ENCODE results near the gene ACSF3. TPM values are rescaled to one million over a fixed set of nuclear protein-coding genes. Genes with fewer than 3 reads are reported as not detected.

ACSF3 gene
- total and polyA plus RNA-seq, 2 experiments from 2014 or later, result 20.7 to 28.0 TPM

DNA sequence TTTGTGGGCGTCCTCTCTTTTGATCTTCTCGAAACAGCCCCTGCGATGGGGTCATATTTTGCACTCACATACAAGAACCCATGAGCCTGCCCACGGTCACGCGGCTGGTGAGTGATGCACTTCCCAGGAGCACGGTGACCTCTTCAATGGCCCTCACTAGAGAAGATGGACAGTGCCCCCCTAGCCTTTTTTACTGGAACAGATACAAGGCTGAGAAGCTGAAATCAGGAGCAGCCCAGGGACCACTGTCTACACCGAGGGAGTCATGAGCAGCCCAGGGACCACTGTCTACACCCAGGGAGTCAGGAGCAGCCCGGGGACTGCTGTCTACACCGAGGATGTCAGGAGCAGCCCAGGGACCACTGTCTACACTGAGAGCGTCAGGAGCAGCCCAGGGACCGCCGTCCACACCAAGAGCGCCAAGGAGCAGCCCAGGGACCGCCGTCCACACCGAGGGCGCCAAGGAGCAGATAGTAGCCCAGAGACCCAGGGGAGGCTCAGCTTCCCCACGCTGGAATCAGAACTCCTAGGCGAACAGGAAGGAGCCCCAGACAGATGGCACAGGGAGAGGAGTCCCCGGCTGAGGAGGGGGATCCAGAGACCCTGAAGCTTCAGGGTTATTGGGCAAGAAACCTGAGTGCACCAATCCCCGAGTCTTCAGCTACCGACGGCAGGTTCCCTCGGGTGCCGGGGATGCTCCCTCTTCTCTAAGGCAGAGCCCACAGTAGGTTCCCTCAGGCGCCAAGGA, 23.7 kb downstream of the ACSF3 start:
- no peaks in the 10 kb centered on the region for H3K27me3 ChIP-seq
- H4K20me1 ChIP-seq (ENCODE audit: insufficient read depth, poor library complexity, severe bottlenecking), result no peaks in the 10 kb centered on the region
- H3K27ac ChIP-seq, result no peak overlapping the region
- H3K9me3 ChIP-seq (ENCODE audit: low read depth), result no peaks in the 10 kb centered on the region
- no peaks in the 10 kb centered on the region for H3K36me3 ChIP-seq (replicated peaks; ENCODE audit: insufficient read depth, low read depth)
- no peaks in the 10 kb centered on the region for H3K4me1 ChIP-seq (ENCODE audit: insufficient read depth)
- H3K4me2 ChIP-seq, result no peak overlapping the region
- TF ChIP-seq, protein P1, sequence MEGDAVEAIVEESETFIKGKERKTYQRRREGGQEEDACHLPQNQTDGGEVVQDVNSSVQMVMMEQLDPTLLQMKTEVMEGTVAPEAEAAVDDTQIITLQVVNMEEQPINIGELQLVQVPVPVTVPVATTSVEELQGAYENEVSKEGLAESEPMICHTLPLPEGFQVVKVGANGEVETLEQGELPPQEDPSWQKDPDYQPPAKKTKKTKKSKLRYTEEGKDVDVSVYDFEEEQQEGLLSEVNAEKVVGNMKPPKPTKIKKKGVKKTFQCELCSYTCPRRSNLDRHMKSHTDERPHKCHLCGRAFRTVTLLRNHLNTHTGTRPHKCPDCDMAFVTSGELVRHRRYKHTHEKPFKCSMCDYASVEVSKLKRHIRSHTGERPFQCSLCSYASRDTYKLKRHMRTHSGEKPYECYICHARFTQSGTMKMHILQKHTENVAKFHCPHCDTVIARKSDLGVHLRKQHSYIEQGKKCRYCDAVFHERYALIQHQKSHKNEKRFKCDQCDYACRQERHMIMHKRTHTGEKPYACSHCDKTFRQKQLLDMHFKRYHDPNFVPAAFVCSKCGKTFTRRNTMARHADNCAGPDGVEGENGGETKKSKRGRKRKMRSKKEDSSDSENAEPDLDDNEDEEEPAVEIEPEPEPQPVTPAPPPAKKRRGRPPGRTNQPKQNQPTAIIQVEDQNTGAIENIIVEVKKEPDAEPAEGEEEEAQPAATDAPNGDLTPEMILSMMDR (IDR thresholded peaks at IDR 0.05; ENCODE audit: poor library complexity), result no peak
- TF ChIP-seq EZH2 (IDR thresholded peaks at IDR 0.05; ENCODE audit: borderline replicate concordance), result no peak
- TF ChIP-seq EZH2phosphoT487 (IDR thresholded peaks at IDR 0.05; ENCODE audit: low read depth, severe bottlenecking, unreplicated experiment), result no peak
- WGBS (ENCODE audit: low lambda C conversion rate, missing lambda C conversion rate), result 97% methylated on average over 26 of the region's 27 CpGs
- H3K79me2 ChIP-seq, result no peaks in the 10 kb centered on the region
- no peak for DNase-seq (ENCODE audit: low spot score)
- H2AFZ ChIP-seq, result no peak overlapping the region
- no peak overlapping the region for H3K4me3 ChIP-seq
- no peaks in the 10 kb centered on the region for H3K9me2 ChIP-seq (replicated peaks; ENCODE audit: insufficient read depth)

DNA sequence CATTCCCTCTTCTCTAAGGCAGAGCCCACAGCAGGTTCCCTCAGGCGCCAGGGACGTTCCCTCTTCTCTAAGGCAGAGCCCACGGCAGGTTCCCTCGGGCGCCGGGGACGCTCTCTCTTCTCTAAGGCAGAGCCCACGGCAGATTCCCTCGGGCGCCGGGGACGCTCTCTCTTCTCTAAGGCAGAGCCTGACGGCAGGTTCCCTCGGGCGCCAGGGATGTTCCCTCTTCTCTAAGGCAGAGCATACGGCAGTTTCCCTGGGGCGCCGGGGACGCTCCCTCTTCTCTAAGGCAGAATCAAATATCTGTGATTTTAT, 24.3 kb downstream of the ACSF3 start:
- no peaks in the 10 kb centered on the region for H3K79me2 ChIP-seq
- TF ChIP-seq EZH2phosphoT487 (IDR thresholded peaks at IDR 0.05; ENCODE audit: low read depth, severe bottlenecking, unreplicated experiment), result no peak
- TF ChIP-seq, protein P1 (IDR thresholded peaks at IDR 0.05; ENCODE audit: poor library complexity), result no peak
- no peak for TF ChIP-seq EZH2 (IDR thresholded peaks at IDR 0.05; ENCODE audit: borderline replicate concordance)
- H3K36me3 ChIP-seq (replicated peaks; ENCODE audit: insufficient read depth, low read depth), result no peaks in the 10 kb centered on the region
- no peaks in the 10 kb centered on the region for H3K27me3 ChIP-seq
- H3K9me3 ChIP-seq (ENCODE audit: low read depth), result no peaks in the 10 kb centered on the region
- no peaks in the 10 kb centered on the region for H3K4me1 ChIP-seq (ENCODE audit: insufficient read depth)
- H3K4me3 ChIP-seq, result no peak overlapping the region
- H2AFZ ChIP-seq, result no peak overlapping the region
- 89% methylated on average over 18 of the region's 19 CpGs for WGBS (ENCODE audit: low lambda C conversion rate, missing lambda C conversion rate)
- H4K20me1 ChIP-seq (ENCODE audit: insufficient read depth, poor library complexity, severe bottlenecking), result no peaks in the 10 kb centered on the region
- no peak for DNase-seq (ENCODE audit: low spot score)
- no peak overlapping the region for H3K4me2 ChIP-seq
- H3K27ac ChIP-seq, result no peak overlapping the region
- H3K9me2 ChIP-seq (replicated peaks; ENCODE audit: insufficient read depth), result no peaks in the 10 kb centered on the region

DNA sequence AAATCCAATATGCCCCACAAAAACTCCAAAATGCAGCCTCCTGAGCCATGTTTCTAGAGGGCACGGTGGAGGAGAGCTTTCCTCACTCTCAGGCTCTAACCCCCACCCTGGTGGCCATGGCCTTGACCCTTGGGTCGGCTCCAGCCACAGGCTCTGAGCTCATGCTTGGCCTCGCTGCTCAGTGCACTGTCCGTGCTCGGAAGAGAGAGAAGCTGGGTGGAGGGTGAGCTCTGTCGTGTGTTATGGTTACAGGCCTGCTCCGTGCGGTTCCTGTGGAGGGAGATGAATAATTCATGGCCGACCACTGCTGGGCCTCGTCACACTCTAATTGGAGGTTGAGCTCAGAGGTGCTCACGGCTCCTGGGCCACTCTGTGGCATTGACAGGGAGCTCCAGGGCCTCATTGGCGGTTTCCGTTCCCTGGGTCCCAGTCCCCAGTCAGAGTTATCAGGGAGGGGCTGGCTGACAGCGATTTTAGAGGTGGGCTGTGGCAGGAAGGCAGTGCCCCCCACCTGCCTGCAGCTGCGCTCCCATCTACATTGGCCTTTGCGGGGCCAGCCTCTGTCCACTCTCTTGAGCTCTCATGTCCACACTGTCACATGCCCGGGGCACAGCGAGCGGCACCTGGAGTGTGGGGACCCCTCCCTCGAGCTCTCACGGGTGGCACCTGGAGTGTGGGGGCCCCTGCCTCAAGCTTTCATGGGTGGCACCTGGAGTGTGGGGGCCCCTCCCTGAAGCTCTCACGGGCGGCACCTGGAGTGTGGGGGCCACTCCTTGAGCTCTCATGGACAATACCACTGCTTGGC, 24.9 kb downstream of the ACSF3 start:
- H3K27me3 ChIP-seq, result no peaks in the 10 kb centered on the region
- whole genome bisulfite sequencing (ENCODE audit: low lambda C conversion rate, missing lambda C conversion rate), result 92% methylated on average over 17 of the region's 23 CpGs
- TF ChIP-seq, protein P1 (IDR thresholded peaks at IDR 0.05; ENCODE audit: poor library complexity), result no peak
- TF ChIP-seq EZH2 (IDR thresholded peaks at IDR 0.05; ENCODE audit: borderline replicate concordance) (no peak), EZH2phosphoT487 (IDR thresholded peaks at IDR 0.05; ENCODE audit: low read depth, severe bottlenecking, unreplicated experiment) (no peak)

More for the DNA sequence above, 24.9 kb downstream of the ACSF3 start:
- no peak overlapping the region for H3K27ac ChIP-seq
- no peaks in the 10 kb centered on the region for H3K79me2 ChIP-seq
- no peaks in the 10 kb centered on the region for H4K20me1 ChIP-seq (ENCODE audit: insufficient read depth, poor library complexity, severe bottlenecking)
- no peaks in the 10 kb centered on the region for H3K36me3 ChIP-seq (replicated peaks; ENCODE audit: insufficient read depth, low read depth)
- H3K9me3 ChIP-seq (ENCODE audit: low read depth), result no peaks in the 10 kb centered on the region
- H3K9me2 ChIP-seq (replicated peaks; ENCODE audit: insufficient read depth), result no peaks in the 10 kb centered on the region
- no peak overlapping the region for H3K4me3 ChIP-seq
- no peak overlapping the region for H3K4me2 ChIP-seq
- H2AFZ ChIP-seq, result no peak overlapping the region
- no peak for DNase-seq (ENCODE audit: low spot score)
- no peaks in the 10 kb centered on the region for H3K4me1 ChIP-seq (ENCODE audit: insufficient read depth)

All from hepatocyte (in vitro differentiated cells).